Peyer's patch (tissue), 4 donors: ENCODE measurements around the gene ZNF467. TPM values are rescaled to one million over a fixed set of nuclear protein-coding genes. Genes with fewer than 3 reads are reported as not detected.

ENCODE experiments used
- DNase-seq, 3 donors: peaks; one replicate each; pipeline ENCODE4 v3.0.0-alpha.2; 2017 to 2019
- H3K27ac ChIP-seq, 4 donors: fragments of 200-600 bp; sonication (generic); one replicate each; pipeline ENCODE4 v1.5.1; 2016 to 2019
- H3K27me3 ChIP-seq, 2 donors: fragments of 200-600 bp; sonication (generic); one replicate each; pipeline ENCODE4 v1.5.1; 2019
- H3K36me3 ChIP-seq, 3 donors: fragments of 200-600 bp; sonication (generic); one replicate each; pipeline ENCODE4 v1.5.1; 2016 to 2019
- H3K4me1 ChIP-seq, 4 donors: fragments of 200-600 bp; sonication (generic); one replicate each; pipeline ENCODE4 v1.5.1; 2016 to 2019
- H3K4me3 ChIP-seq, 4 donors: fragments of 200-600 bp; sonication (generic); 1 replicate in 3 of 4; 2 replicates in 1 of 4; pipeline ENCODE4 v1.5.1; 2016 to 2019; ENCODE audit warnings: mild to moderate bottlenecking in 1 of 4
- H3K9me3 ChIP-seq, 4 donors: fragments of 200-600 bp; sonication (generic); one replicate each; pipeline ENCODE4 v1.5.1; 2016 to 2019; ENCODE audit warnings: mild to moderate bottlenecking in 1 of 4
- CTCF ChIP-seq, 6 experiments: fragments of 450-650 bp in 4 of 6; fragments of 200-600 bp in 2 of 6; sonication (generic) in 1 of 6; IDR thresholded peaks; one replicate each; pipeline ENCODE4 v1.5.1; 2017 to 2019; ENCODE audit warnings: antibody characterized with exemption in 6 of 6, mild to moderate bottlenecking in 3 of 6, moderate library complexity in 1 of 6
- POLR2A ChIP-seq, 2 donors: fragments of 450-650 bp; IDR thresholded peaks; one replicate each; pipeline ENCODE4 v1.5.1; 2017; ENCODE audit warnings: antibody characterized with exemption in 2 of 2, mild to moderate bottlenecking in 2 of 2, moderate library complexity in 2 of 2
- total RNA-seq, 4 donors: library from RNA; depleted of rRNA; stranded (reverse); fragments of >200 nt; gene quantifications; one replicate each; pipeline ENCODE4 v1.1.0, GENCODE V29; 2016

The ZNF467 gene
- total RNA-seq, 4 donors from 2014 or later: 0.35 to 4.7 (median 3.1) TPM

- Histone ChIP-seq H3K9me3 (no peaks in the 10 kb centered on the region), H3K4me1 (no peaks in the 10 kb centered on the region), H3K27ac (no peak overlapping the region), H3K4me3 (no peak overlapping the region), H3K27me3 (no peaks in the 10 kb centered on the region), H3K36me3 (peaks cover 0 to 26% (median 0%) of the 10 kb centered on the region in 3 donors)
- peak in 2 of 3 donors; percentile 11 to 25 for DNase-seq
- TF ChIP-seq CTCF (IDR thresholded peaks at IDR 0.05): no peak
- TF ChIP-seq POLR2A (IDR thresholded peaks at IDR 0.05): no peak
These were observed 50.2 kb downstream of the ZNF467 start for GRCh38 chr7:149723082-149723767.

GRCh38 chr7:149722356-149722957 lies 50.9 kb downstream of the ZNF467 start:
- peak in 2 of 3 donors; percentile 37 to 39 for DNase-seq

GRCh38 chr7:149721084-149721601 lies 52.2 kb downstream of the ZNF467 start:
- Histone ChIP-seq H3K36me3 (peaks cover 0 to 26% (median 0%) of the 10 kb centered on the region in 3 donors), H3K27me3 (no peaks in the 10 kb centered on the region), H3K27ac (no peak overlapping the region), H3K4me3 (no peak overlapping the region), H3K9me3 (no peaks in the 10 kb centered on the region), H3K4me1 (peaks cover 0 to 2% (median 0%) of the 10 kb centered on the region in 4 donors)
- TF ChIP-seq POLR2A (IDR thresholded peaks at IDR 0.05): no peak
- no peak for TF ChIP-seq CTCF (IDR thresholded peaks at IDR 0.05)
- peak in 2 of 3 donors; percentile 21 to 34 for DNase-seq

More at GRCh38 chr7:149722356-149722957, 50.9 kb downstream of the ZNF467 start:
- peaks cover 0 to 26% (median 0%) of the 10 kb centered on the region in 3 donors for H3K36me3 ChIP-seq
- H3K27ac ChIP-seq: no peak overlapping the region
- no peak overlapping the region for H3K4me3 ChIP-seq
- no peak for TF ChIP-seq POLR2A (IDR thresholded peaks at IDR 0.05)
- TF ChIP-seq CTCF (IDR thresholded peaks at IDR 0.05): no peak
- H3K9me3 ChIP-seq: no peaks in the 10 kb centered on the region
- no peaks in the 10 kb centered on the region for H3K27me3 ChIP-seq
- no peaks in the 10 kb centered on the region for H3K4me1 ChIP-seq

- Histone ChIP-seq H3K9me3 (no peaks in the 10 kb centered on the region), H3K27me3 (no peaks in the 10 kb centered on the region), H3K4me1 (peaks cover 0 to 8% (median 2%) of the 10 kb centered on the region in 4 donors), H3K27ac (no peak overlapping the region), H3K36me3 (peaks cover 0 to 26% (median 0%) of the 10 kb centered on the region in 3 donors), H3K4me3 (no peak overlapping the region)
- DNase-seq: peak in 1 of 3 donors; percentile 34
- TF ChIP-seq POLR2A (IDR thresholded peaks at IDR 0.05) (no peak), CTCF (IDR thresholded peaks at IDR 0.05) (no peak)
These were observed 52.9 kb downstream of the ZNF467 start for GRCh38 chr7:149720372-149721083.

GRCh38 chr7:149719912-149720335 lies 53.5 kb downstream of the ZNF467 start:
- no peak for TF ChIP-seq CTCF (IDR thresholded peaks at IDR 0.05)
- TF ChIP-seq POLR2A (IDR thresholded peaks at IDR 0.05): no peak
- no peaks in the 10 kb centered on the region for H3K9me3 ChIP-seq
- no peak for DNase-seq
- H3K36me3 ChIP-seq: peaks cover 0 to 26% (median 0%) of the 10 kb centered on the region in 3 donors
- H3K27me3 ChIP-seq: no peaks in the 10 kb centered on the region
- H3K4me1 ChIP-seq: peaks cover 0 to 11% (median 4%) of the 10 kb centered on the region in 4 donors
- no peak overlapping the region for H3K4me3 ChIP-seq
- H3K27ac ChIP-seq: no peak overlapping the region
